Neuronal stem cell (in vitro differentiated cells): Measurements from ENCODE around the gene DGKD.

ENCODE experiments used
- DNase-seq: peaks from one replicate; pipeline ENCODE4 v3.0.0-alpha.2; 2013; ENCODE audit warnings: low spot score
- H2AFZ ChIP-seq: one replicate; pipeline ENCODE4 v1.6.1; 2013; ENCODE audit warnings: mild to moderate bottlenecking, low read length, inconsistent platforms
- H2AK5ac ChIP-seq: 2 replicates; pipeline ENCODE4 v1.6.1; 2013; ENCODE audit warnings: low read depth, mild to moderate bottlenecking, inconsistent platforms, low read length, moderate library complexity, mixed read lengths
- H2BK120ac ChIP-seq: 2 replicates; pipeline ENCODE4 v1.6.1; 2013; ENCODE audit warnings: low read depth, mild to moderate bottlenecking, inconsistent platforms, low read length, moderate library complexity, mixed read lengths
- H2BK12ac ChIP-seq: one replicate; pipeline ENCODE4 v1.6.1; 2013; ENCODE audit warnings: low read length, inconsistent platforms
- H2BK15ac ChIP-seq: 2 replicates; pipeline ENCODE4 v1.6.1; 2013; ENCODE audit warnings: mild to moderate bottlenecking, low read length, inconsistent platforms, mixed read lengths
- H2BK5ac ChIP-seq: one replicate; pipeline ENCODE4 v1.6.1; 2013; ENCODE audit warnings: inconsistent platforms, mild to moderate bottlenecking, low read length, moderate library complexity
- H3K14ac ChIP-seq: one replicate; pipeline ENCODE4 v1.6.1; 2013; ENCODE audit warnings: low read length, inconsistent platforms
- H3K18ac ChIP-seq: 2 replicates; pipeline ENCODE4 v1.6.1; 2013; ENCODE audit warnings: low read length, inconsistent platforms
- H3K23ac ChIP-seq: 2 replicates; pipeline ENCODE4 v1.6.1; 2013; ENCODE audit warnings: low read depth, mild to moderate bottlenecking, mixed read lengths, low read length, inconsistent platforms; ENCODE audit not compliant: poor library complexity
- H3K27ac ChIP-seq: replicated peaks from 3 replicates; pipeline ENCODE4 v1.5.1; 2013; ENCODE audit warnings: low read length, inconsistent platforms
- H3K27me3 ChIP-seq, 3 experiments: 2 replicates each; pipeline ENCODE4 v1.6.1; 2013; ENCODE audit warnings: low read length in 3 of 3, mild to moderate bottlenecking in 2 of 3, inconsistent platforms in 1 of 3, low read depth in 1 of 3, mixed read lengths in 1 of 3, moderate library complexity in 1 of 3; ENCODE audit not compliant: control insufficient read depth in 3 of 3, insufficient read depth in 3 of 3
- H3K36me3 ChIP-seq, 2 donors: replicated peaks in 1 of 2; 2 replicates each; pipeline ENCODE4 v1.6.1; 2013; ENCODE audit warnings: low read length in 2 of 2; ENCODE audit not compliant: control insufficient read depth in 2 of 2, insufficient read depth in 2 of 2
- H3K4ac ChIP-seq: 2 replicates; pipeline ENCODE4 v1.6.1; 2013; ENCODE audit warnings: inconsistent platforms, mild to moderate bottlenecking, low read length, moderate library complexity
- H3K4me1 ChIP-seq, 2 donors: 1 replicate in 1 of 2; 2 replicates in 1 of 2; pipeline ENCODE4 v1.6.1; 2013; ENCODE audit warnings: low read length in 2 of 2, low read depth in 1 of 2; ENCODE audit not compliant: control insufficient read depth in 2 of 2, insufficient read depth in 1 of 2
- H3K4me2 ChIP-seq: one replicate; pipeline ENCODE4 v1.6.1; 2013; ENCODE audit warnings: mild to moderate bottlenecking, low read length, inconsistent platforms; ENCODE audit not compliant: insufficient read depth, poor library complexity, severe bottlenecking
- H3K4me3 ChIP-seq, 2 donors: 2 replicates each; pipeline ENCODE4 v1.5.1; 2013; ENCODE audit warnings: low read length in 2 of 2, mild to moderate bottlenecking in 2 of 2, inconsistent platforms in 1 of 2, moderate library complexity in 1 of 2
- H3K79me1 ChIP-seq: one replicate; pipeline ENCODE4 v1.6.1; 2013; ENCODE audit warnings: low read depth, mild to moderate bottlenecking, inconsistent platforms, low read length, moderate library complexity
- H3K9ac ChIP-seq: one replicate; pipeline ENCODE4 v1.6.1; 2013; ENCODE audit warnings: mild to moderate bottlenecking, low read depth, low read length, inconsistent platforms; ENCODE audit not compliant: poor library complexity
- H3K9me3 ChIP-seq, 2 donors: replicated peaks in 1 of 2; 2 replicates each; pipeline versions ENCODE3 to v1.6.1; 2013; ENCODE audit warnings: low read length in 2 of 2, mild to moderate bottlenecking in 2 of 2, inconsistent platforms in 1 of 2, low read depth in 1 of 2, mixed read lengths in 1 of 2, moderate library complexity in 1 of 2; ENCODE audit not compliant: control insufficient read depth in 2 of 2, insufficient read depth in 1 of 2
- H4K8ac ChIP-seq: one replicate; pipeline ENCODE4 v1.6.1; 2013; ENCODE audit warnings: low read depth, mild to moderate bottlenecking, inconsistent platforms, low read length, moderate library complexity
- H4K91ac ChIP-seq: one replicate; pipeline ENCODE4 v1.6.1; 2013; ENCODE audit warnings: low read length, low read depth, mild to moderate bottlenecking, inconsistent platforms; ENCODE audit not compliant: poor library complexity
- WGBS, 2 donors: extraction: QIAGEN DNeasy Blood & Tissue Kit; methylation state at CpG; one replicate each; pipeline ENCODE4 v1.1.7; 2013; ENCODE audit warnings: missing lambda C conversion rate in 2 of 2, mixed read lengths in 1 of 2; ENCODE audit not compliant: insufficient read length in 2 of 2, insufficient replicate concordance in 1 of 2; ENCODE audit errors: extremely low coverage in 2 of 2; 5-methylcytosine and 5-hydroxymethylcytosine counted together

Gene DGKD

DNA sequence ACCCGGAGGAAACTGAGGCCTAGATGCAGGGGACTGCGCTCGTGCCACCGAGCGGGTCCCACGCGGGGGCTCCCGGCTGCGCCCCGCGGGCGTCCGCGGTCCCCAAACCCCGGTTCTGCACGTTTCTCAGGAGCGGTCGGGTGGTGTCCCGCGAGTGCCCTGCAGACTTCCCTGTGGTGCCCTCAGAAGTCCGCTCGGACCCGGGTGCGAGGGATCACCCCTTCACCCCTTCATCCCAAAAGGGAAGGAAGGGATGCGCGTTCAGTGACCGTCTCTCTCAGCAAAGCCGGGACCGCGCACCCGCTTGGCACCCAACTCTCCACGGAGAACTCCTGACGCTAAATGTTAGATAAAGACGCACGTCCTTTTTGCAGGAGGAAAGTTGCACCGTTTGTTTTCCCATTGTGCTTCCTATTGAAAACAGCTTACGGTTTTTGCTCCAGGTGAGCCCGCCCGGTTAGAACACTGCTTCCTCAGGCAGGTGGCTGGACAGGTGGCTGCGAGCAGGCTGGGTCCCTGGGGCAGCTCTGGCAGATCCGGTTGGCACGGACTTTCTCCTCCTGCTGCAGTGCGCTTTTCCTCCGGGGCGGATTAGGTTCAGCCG, 779 bp downstream of the DGKD start:
- Histone ChIP-seq H3K27me3 (peaks cover 0 to 29% (median 13%) of the 10 kb centered on the region in 3 experiments), H3K4ac (no peak overlapping the region), H2BK5ac (no peak overlapping the region), H3K18ac (peak overlapping the region; percentile 50), H4K8ac (no peak overlapping the region), H3K9ac (peak overlapping the region; percentile 92), H3K4me1 (peaks cover 10 to 13% of the 10 kb centered on the region in 2 donors), H3K27ac (no peak overlapping the region), H2BK120ac (no peak overlapping the region), H2BK15ac (no peak overlapping the region), H3K4me2 (peak overlapping the region; percentile 86), H3K36me3 (peaks cover 0 to 19% of the 10 kb centered on the region in 2 donors), H4K91ac (no peak overlapping the region), H3K23ac (peak overlapping the region; percentile 35), H3K79me1 (peaks cover 6% of the 10 kb centered on the region), H2AFZ (peak overlapping the region; percentile 87), H2BK12ac (no peak overlapping the region), H3K9me3 (peaks cover 2 to 9% of the 10 kb centered on the region in 2 donors), H3K4me3 (peak overlapping the region; percentile 65 to 98), H3K14ac (no peak overlapping the region), H2AK5ac (no peak overlapping the region)
- no CpG with 5 or more reads among the region's 46 CpGs for WGBS, 2 donors
- no peak for DNase-seq

DNA sequence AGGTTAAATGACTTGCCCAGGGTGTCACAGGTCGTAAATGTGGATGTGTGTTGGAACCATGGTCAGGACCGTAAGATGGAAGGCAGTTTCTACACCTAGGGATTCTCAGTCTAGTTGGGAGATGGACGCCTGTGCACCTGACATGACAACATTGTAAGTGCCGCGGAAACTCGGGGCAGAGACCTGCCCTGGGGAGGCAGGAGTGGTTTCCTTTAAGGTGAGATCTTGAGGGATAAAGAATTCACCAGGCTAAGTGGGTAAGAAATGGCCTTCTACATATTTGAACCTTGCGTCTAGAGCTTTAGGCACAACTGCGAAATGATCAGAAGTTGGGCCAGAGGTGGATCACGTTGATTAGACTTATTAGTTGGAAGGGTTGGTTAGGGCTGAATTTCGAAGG, 1.6 kb downstream of the DGKD start:
- no peak overlapping the region for H2BK12ac ChIP-seq
- H3K4me1 ChIP-seq = peaks cover 9 to 10% of the 10 kb centered on the region in 2 donors
- no peak overlapping the region for H2BK120ac ChIP-seq
- H2AK5ac ChIP-seq = no peak overlapping the region
- no peak overlapping the region for H3K18ac ChIP-seq
- H3K79me1 ChIP-seq = peaks cover 6% of the 10 kb centered on the region
- H3K36me3 ChIP-seq = peaks cover 0 to 19% of the 10 kb centered on the region in 2 donors
- H2BK15ac ChIP-seq = no peak overlapping the region
- WGBS, 2 donors = no CpG with 5 or more reads among the region's 10 CpGs
- no peak overlapping the region for H3K14ac ChIP-seq
- H3K9ac ChIP-seq = no peak overlapping the region
- H3K4me2 ChIP-seq = no peak overlapping the region
- H4K8ac ChIP-seq = no peak overlapping the region
- no peak overlapping the region for H2BK5ac ChIP-seq
- H3K23ac ChIP-seq = no peak overlapping the region
- H2AFZ ChIP-seq = no peak overlapping the region
- H4K91ac ChIP-seq = no peak overlapping the region
- peaks cover 2 to 9% of the 10 kb centered on the region in 2 donors for H3K9me3 ChIP-seq
- H3K4ac ChIP-seq = no peak overlapping the region
- DNase-seq = no peak
- H3K4me3 ChIP-seq = peak overlapping the region in 1 of 2 donors; percentile 65
- no peak overlapping the region for H3K27ac ChIP-seq
- H3K27me3 ChIP-seq = peaks cover 0 to 21% (median 13%) of the 10 kb centered on the region in 3 experiments

DNA sequence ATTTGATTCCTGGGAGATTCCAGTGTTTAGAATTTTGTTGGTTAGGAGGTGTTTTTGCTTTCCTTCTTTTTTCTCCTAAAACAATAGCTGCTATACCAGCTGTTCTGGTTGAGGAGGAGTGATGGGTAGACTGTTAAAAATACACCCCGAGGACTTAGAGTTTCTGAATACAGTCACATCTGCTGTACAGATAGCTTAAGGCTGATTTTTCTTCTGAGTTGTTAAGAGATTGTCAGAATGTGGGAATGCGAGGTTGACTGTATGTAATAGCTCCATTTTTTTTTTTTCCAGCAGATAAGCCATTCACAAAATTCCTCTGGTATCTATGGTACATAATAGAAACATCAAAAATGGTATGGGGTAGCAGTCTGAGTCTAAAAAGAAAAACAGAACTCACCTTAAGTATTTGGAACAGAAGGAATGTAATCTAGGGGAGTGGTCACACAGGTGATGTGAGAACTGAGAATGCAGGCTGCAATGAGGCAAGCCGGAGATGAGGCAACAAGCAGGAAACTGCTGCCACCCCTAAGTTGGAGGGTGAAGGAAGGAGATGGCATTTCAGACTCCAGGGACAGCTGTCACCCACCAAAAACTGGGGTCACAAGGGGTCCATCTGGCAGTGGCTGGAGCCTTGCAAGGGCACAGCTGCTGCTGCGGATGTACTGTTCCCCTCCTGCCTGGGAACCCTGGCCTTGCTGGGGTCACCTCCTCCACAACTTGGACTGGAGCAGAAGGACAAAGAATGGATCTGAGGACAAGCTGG, 2.4 kb downstream of the DGKD start:
- H2BK120ac ChIP-seq = no peak overlapping the region
- H3K27ac ChIP-seq = no peak overlapping the region
- no peak overlapping the region for H2BK12ac ChIP-seq
- H3K4ac ChIP-seq = no peak overlapping the region
- peaks cover 2 to 9% of the 10 kb centered on the region in 2 donors for H3K9me3 ChIP-seq
- H2AK5ac ChIP-seq = no peak overlapping the region
- peaks cover 7 to 10% of the 10 kb centered on the region in 2 donors for H3K4me1 ChIP-seq
- H3K79me1 ChIP-seq = peaks cover 6% of the 10 kb centered on the region
- H3K27me3 ChIP-seq = peaks cover 0 to 14% (median 13%) of the 10 kb centered on the region in 3 experiments
- no CpG with 5 or more reads among the region's 4 CpGs for WGBS, 2 donors
- H3K9ac ChIP-seq = no peak overlapping the region
- H4K91ac ChIP-seq = no peak overlapping the region
- H3K4me3 ChIP-seq = peak overlapping the region in 1 of 2 donors; percentile 63
- H2AFZ ChIP-seq = no peak overlapping the region
- no peak overlapping the region for H4K8ac ChIP-seq
- H3K36me3 ChIP-seq = peaks cover 0 to 19% of the 10 kb centered on the region in 2 donors
- H2BK15ac ChIP-seq = no peak overlapping the region
- no peak overlapping the region for H3K18ac ChIP-seq
- no peak for DNase-seq
- no peak overlapping the region for H3K23ac ChIP-seq
- H3K14ac ChIP-seq = no peak overlapping the region
- H3K4me2 ChIP-seq = no peak overlapping the region
- no peak overlapping the region for H2BK5ac ChIP-seq

DNA sequence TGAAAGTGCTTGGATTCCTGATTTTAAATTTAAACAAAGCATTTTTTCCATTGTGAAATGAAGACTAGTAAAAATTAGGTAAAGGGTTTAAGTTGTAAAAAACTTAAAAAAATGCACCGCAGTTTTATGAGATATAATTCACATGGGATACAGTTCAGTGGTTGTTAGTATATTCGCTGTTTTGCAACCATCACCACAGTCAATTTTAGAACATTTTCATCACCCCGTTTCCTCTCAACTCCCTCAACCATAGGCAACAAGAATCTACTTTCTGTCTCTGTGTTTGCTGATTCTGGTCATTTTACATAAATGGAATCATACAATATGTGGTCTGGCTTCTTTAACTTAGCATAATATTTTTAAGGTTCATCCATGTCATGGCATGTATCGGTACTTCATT, 4.0 kb downstream of the DGKD start:
- H2BK5ac ChIP-seq = no peak overlapping the region
- no peak overlapping the region for H3K18ac ChIP-seq
- peaks cover 0 to 19% of the 10 kb centered on the region in 2 donors for H3K36me3 ChIP-seq
- H4K91ac ChIP-seq = no peak overlapping the region
- H3K4me1 ChIP-seq = peaks cover 7 to 10% of the 10 kb centered on the region in 2 donors
- H4K8ac ChIP-seq = no peak overlapping the region
- H3K23ac ChIP-seq = no peak overlapping the region
- peaks cover 6% of the 10 kb centered on the region for H3K79me1 ChIP-seq
- H3K4ac ChIP-seq = no peak overlapping the region
- DNase-seq = no peak
- no peak overlapping the region for H2BK120ac ChIP-seq
- H3K14ac ChIP-seq = no peak overlapping the region
- no peak overlapping the region for H3K27ac ChIP-seq
- H2AK5ac ChIP-seq = no peak overlapping the region
- no peak overlapping the region for H2AFZ ChIP-seq
- H3K4me2 ChIP-seq = no peak overlapping the region
- H2BK15ac ChIP-seq = no peak overlapping the region
- no peak overlapping the region for H3K4me3 ChIP-seq
- no peak overlapping the region for H2BK12ac ChIP-seq
- peaks cover 0 to 3% of the 10 kb centered on the region in 2 donors for H3K9me3 ChIP-seq
- no CpG with 5 or more reads among the region's 4 CpGs for WGBS, 2 donors
- no peak overlapping the region for H3K9ac ChIP-seq
- peaks cover 0 to 13% (median under 1%) of the 10 kb centered on the region in 3 experiments for H3K27me3 ChIP-seq
